DOHH2 (cell line): ENCODE data around the gene CAPN2.

Experiments
- CTCF ChIP-seq: fragments of 200-600 bp; sonication (generic); IDR thresholded peaks from one replicate; pipeline ENCODE4 v1.5.1; 2014; ENCODE audit warnings: antibody characterized with exemption, mild to moderate bottlenecking, low read depth, low read length; ENCODE audit not compliant: poor library complexity, severe bottlenecking
- EZH2phosphoT487 ChIP-seq: fragments of 200-600 bp; sonication (generic); IDR thresholded peaks from 2 replicates; pipeline ENCODE4 v1.6.1; 2017; ENCODE audit warnings: borderline replicate concordance, mild to moderate bottlenecking, antibody characterized with exemption, low read length, moderate library complexity, mixed read lengths

- TF ChIP-seq CTCF (no peak), EZH2phosphoT487 (no peak)
Observed at GRCh38 chr1:223725578-223725977, 13.2 kb downstream of the CAPN2 start.
